ENCODE data around the gene PRSS8. TPM values are rescaled to one million over a fixed set of nuclear protein-coding genes. Genes with fewer than 3 reads are reported as not detected.
"Not testable (repeated sequence)": the region's sequence is repeated elsewhere in the genome, so short reads cannot be mapped to it uniquely, and the experiment has no call there.

The PRSS8 gene
- total RNA-seq, 1 experiment from 2014 or later = 0.15 TPM

DNA sequence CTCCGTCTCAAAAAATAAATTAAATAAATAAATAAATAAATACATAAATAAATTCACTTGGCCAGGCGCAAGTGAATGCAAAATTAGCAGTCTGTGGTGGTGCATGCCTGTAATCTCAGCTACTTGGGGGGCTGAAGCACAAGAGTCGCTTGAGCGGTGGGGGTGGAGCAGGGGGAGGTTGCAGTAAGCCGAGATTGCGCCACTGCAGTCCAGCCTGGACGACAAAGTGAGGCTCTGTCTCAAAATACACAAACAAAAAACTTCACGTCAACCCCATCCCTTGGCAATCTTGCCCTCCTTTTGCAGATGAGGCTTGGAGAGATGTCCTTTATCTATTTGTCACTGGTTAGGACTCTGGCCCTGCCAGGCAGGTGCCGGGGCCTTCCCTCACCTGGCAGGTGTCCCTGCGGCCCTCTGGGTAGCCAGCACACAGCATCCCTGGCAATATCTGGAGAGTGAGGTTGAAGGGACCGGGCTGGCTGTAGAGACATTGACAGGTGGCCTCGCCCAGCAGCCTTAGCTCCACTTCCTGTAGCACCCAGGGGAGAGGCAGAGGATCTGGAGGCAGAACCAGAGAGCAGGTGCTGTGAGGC, 10.0 kb upstream of the PRSS8 start:
- TF ChIP-seq, protein P1, sequence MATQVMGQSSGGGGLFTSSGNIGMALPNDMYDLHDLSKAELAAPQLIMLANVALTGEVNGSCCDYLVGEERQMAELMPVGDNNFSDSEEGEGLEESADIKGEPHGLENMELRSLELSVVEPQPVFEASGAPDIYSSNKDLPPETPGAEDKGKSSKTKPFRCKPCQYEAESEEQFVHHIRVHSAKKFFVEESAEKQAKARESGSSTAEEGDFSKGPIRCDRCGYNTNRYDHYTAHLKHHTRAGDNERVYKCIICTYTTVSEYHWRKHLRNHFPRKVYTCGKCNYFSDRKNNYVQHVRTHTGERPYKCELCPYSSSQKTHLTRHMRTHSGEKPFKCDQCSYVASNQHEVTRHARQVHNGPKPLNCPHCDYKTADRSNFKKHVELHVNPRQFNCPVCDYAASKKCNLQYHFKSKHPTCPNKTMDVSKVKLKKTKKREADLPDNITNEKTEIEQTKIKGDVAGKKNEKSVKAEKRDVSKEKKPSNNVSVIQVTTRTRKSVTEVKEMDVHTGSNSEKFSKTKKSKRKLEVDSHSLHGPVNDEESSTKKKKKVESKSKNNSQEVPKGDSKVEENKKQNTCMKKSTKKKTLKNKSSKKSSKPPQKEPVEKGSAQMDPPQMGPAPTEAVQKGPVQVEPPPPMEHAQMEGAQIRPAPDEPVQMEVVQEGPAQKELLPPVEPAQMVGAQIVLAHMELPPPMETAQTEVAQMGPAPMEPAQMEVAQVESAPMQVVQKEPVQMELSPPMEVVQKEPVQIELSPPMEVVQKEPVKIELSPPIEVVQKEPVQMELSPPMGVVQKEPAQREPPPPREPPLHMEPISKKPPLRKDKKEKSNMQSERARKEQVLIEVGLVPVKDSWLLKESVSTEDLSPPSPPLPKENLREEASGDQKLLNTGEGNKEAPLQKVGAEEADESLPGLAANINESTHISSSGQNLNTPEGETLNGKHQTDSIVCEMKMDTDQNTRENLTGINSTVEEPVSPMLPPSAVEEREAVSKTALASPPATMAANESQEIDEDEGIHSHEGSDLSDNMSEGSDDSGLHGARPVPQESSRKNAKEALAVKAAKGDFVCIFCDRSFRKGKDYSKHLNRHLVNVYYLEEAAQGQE (IDR thresholded peaks at IDR 0.05; ENCODE audit: insufficient read depth in 1 of 2, low read depth in 2 of 2, low read length in 1 of 2) = no peak
- no peak for TF ChIP-seq TCF7L2 (IDR thresholded peaks at IDR 0.05; ENCODE audit: low read depth, low read length)
- TF ChIP-seq, protein P2, sequence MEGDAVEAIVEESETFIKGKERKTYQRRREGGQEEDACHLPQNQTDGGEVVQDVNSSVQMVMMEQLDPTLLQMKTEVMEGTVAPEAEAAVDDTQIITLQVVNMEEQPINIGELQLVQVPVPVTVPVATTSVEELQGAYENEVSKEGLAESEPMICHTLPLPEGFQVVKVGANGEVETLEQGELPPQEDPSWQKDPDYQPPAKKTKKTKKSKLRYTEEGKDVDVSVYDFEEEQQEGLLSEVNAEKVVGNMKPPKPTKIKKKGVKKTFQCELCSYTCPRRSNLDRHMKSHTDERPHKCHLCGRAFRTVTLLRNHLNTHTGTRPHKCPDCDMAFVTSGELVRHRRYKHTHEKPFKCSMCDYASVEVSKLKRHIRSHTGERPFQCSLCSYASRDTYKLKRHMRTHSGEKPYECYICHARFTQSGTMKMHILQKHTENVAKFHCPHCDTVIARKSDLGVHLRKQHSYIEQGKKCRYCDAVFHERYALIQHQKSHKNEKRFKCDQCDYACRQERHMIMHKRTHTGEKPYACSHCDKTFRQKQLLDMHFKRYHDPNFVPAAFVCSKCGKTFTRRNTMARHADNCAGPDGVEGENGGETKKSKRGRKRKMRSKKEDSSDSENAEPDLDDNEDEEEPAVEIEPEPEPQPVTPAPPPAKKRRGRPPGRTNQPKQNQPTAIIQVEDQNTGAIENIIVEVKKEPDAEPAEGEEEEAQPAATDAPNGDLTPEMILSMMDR (IDR thresholded peaks at IDR 0.05) = no peak
- TF ChIP-seq SIN3A (IDR thresholded peaks at IDR 0.05; ENCODE audit: borderline replicate concordance, insufficient read depth, low read depth, low read length) = no peak
- TF ChIP-seq POLR2AphosphoS5 (IDR thresholded peaks at IDR 0.05; ENCODE audit: low read depth, low read length) = no peak

DNA sequence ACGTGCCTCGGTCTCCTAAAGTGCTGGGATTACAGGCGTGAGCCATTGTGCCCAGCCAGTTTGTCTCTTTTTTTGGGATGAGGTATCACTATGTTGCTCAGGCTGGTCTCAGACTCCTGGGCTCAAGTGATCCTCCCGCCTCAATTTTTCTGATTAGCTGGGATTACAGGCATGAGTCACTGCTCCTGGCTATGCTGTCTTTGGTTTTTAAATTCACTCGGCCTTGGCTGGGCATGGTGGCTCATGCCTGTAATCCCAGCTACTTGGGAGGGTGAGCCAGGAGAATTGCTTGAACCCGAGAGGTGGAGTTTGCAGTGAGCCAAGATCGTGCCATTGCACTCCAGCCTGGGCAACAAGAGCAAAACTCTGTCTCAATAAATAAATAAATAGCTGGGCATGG, 8.9 kb upstream of the PRSS8 start:
- intact Hi-C loops (cut with micrococcal nuclease; ENCODE audit: unreplicated experiment); H3K4me1 ChIP-seq (ENCODE audit: control insufficient read depth, insufficient read depth, low read length); DNase-seq (ENCODE audit: low read depth, low spot score); H3K27me3 ChIP-seq (ENCODE audit: control insufficient read depth, insufficient read depth, low read length); BruUV-seq (replicated peaks); in situ Hi-C loops (cut with HindIII; ENCODE audit: low pct_unique_long_range_greater_than_20kb, low sequenced_read_pairs); POLR2A ChIA-PET; CTCF ChIA-PET; H3K27ac ChIP-seq (ENCODE audit: low read length); H3K4me3 ChIP-seq (ENCODE audit: low read depth in 2 of 2, low read length in 2 of 2); ATAC-seq; H3K9me3 ChIP-seq (ENCODE audit: control insufficient read depth, insufficient read depth, low read depth, low read length); H3K36me3 ChIP-seq (ENCODE audit: control insufficient read depth, insufficient read depth, low read length): not testable (repeated sequence)

More for the DNA sequence above, 10.0 kb upstream of the PRSS8 start:
- Histone ChIP-seq H3K4me3 (ENCODE audit: low read depth in 2 of 2, low read length in 2 of 2) (no peak overlapping the region), H3K9me3 (ENCODE audit: control insufficient read depth, insufficient read depth, low read depth, low read length) (no peaks in the 10 kb centered on the region), H3K36me3 (ENCODE audit: control insufficient read depth, insufficient read depth, low read length) (no peaks in the 10 kb centered on the region), H3K4me1 (ENCODE audit: control insufficient read depth, insufficient read depth, low read length) (peaks cover 7% of the 10 kb centered on the region), H3K27ac (ENCODE audit: low read length) (no peak overlapping the region), H3K27me3 (ENCODE audit: control insufficient read depth, insufficient read depth, low read length) (no peaks in the 10 kb centered on the region)
- ATAC-seq (no peak), DNase-seq (ENCODE audit: low read depth, low spot score) (no peak)
- POLR2A ChIA-PET = interaction anchor here (0.7 kb wide), 2 partner anchors 28 to 35 kb away, joined by 3 to 10 read pairs; partner anchors contain the start of genes FUS and KAT8
- intact Hi-C loops (cut with micrococcal nuclease; ENCODE audit: unreplicated experiment) = no loop called here
- in situ Hi-C loops (cut with HindIII; ENCODE audit: low pct_unique_long_range_greater_than_20kb, low sequenced_read_pairs) = no loop called here
- CTCF ChIA-PET = interaction anchor here (0.6 kb wide), 1 partner anchor 168 kb away, joined by 6 read pairs; no protein-coding TSS in a partner anchor
- no TSS peak for BruUV-seq (replicated peaks)

DNA sequence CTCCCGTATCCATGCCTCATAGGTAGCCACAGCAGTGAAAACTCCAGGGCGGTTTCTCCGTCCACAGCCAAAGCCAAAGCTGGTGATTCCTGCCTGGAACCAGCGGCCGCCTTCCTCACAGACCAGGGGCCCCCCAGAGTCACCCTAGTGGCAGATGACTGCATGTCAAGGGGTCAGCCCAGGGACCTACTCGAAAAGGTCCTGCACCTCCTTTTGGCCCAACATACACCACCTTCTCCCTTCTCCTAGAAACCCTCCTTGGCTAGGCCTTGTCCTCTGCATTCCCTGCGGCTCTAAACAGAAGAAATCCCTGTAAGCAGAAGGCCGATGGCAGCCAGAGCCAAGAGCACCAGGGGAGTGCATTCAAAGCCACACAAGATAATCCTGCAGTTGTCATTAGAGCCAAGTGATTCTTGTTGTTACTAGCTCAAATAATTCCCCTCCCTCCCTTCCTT, 8.2 kb upstream of the PRSS8 start:
- no peaks in the 10 kb centered on the region for H3K9me3 ChIP-seq (ENCODE audit: control insufficient read depth, insufficient read depth, low read depth, low read length)
- ChIA-PET CTCF (interaction anchor here (0.7 kb wide), 1 partner anchor 22 kb away, joined by 3 read pairs; no protein-coding TSS in a partner anchor), POLR2A (no interaction called here)
- no peak overlapping the region for H3K4me3 ChIP-seq (ENCODE audit: low read depth in 2 of 2, low read length in 2 of 2)
- TF ChIP-seq SIN3A (IDR thresholded peaks at IDR 0.05; ENCODE audit: borderline replicate concordance, insufficient read depth, low read depth, low read length) = no peak
- TF ChIP-seq, protein P1 (IDR thresholded peaks at IDR 0.05; ENCODE audit: insufficient read depth in 1 of 2, low read depth in 2 of 2, low read length in 1 of 2) = no peak
- TF ChIP-seq, protein P2 (IDR thresholded peaks at IDR 0.05) = no peak
- no peak for TF ChIP-seq TCF7L2 (IDR thresholded peaks at IDR 0.05; ENCODE audit: low read depth, low read length)
- TF ChIP-seq POLR2AphosphoS5 (IDR thresholded peaks at IDR 0.05; ENCODE audit: low read depth, low read length) = no peak
- intact Hi-C loops (cut with micrococcal nuclease; ENCODE audit: unreplicated experiment) = no loop called here
- in situ Hi-C loops (cut with HindIII; ENCODE audit: low pct_unique_long_range_greater_than_20kb, low sequenced_read_pairs) = no loop called here
- DNase-seq (ENCODE audit: low read depth, low spot score) = no peak
- no peak for ATAC-seq
- no TSS peak for BruUV-seq (replicated peaks)
- no peaks in the 10 kb centered on the region for H3K36me3 ChIP-seq (ENCODE audit: control insufficient read depth, insufficient read depth, low read length)
- H3K4me1 ChIP-seq (ENCODE audit: control insufficient read depth, insufficient read depth, low read length) = peaks cover 11% of the 10 kb centered on the region
- no peak overlapping the region for H3K27ac ChIP-seq (ENCODE audit: low read length)
- H3K27me3 ChIP-seq (ENCODE audit: control insufficient read depth, insufficient read depth, low read length) = no peaks in the 10 kb centered on the region

Measured in Panc1 (cell line).